Measurements from ENCODE around the gene SULT1C4.

The SULT1C4 gene

GRCh38 chr2:108370080-108370479, 7.7 kb upstream of the SULT1C4 start:
- no peak for DNase-seq (ENCODE audit: low read depth)

- no peak for DNase-seq (ENCODE audit: low read depth)
Observed at GRCh38 chr2:108376774-108377173, 980 bp upstream of the SULT1C4 start.

- DNase-seq (ENCODE audit: low read depth) = no peak
Observed at GRCh38 chr2:108377401-108377800, 353 bp upstream of the SULT1C4 start.

- no peak for DNase-seq (ENCODE audit: low read depth)
Observed at GRCh38 chr2:108378851-108379250, 1.1 kb downstream of the SULT1C4 start.

GRCh38 chr2:108382196-108382595, 4.4 kb downstream of the SULT1C4 start:
- no peak for DNase-seq (ENCODE audit: low read depth)

- no peak for DNase-seq (ENCODE audit: low read depth)
Observed at GRCh38 chr2:108383146-108383830, 5.5 kb downstream of the SULT1C4 start.

- no peak for DNase-seq (ENCODE audit: low read depth)
Observed at GRCh38 chr2:108384662-108385393, 7.1 kb downstream of the SULT1C4 start.

GRCh38 chr2:108385411-108386071, 7.8 kb downstream of the SULT1C4 start:
- DNase-seq (ENCODE audit: low read depth) = no peak

- DNase-seq (ENCODE audit: low read depth) = no peak
Observed at GRCh38 chr2:108388045-108388444, 10.3 kb downstream of the SULT1C4 start.

GRCh38 chr2:108390340-108390739, 12.6 kb downstream of the SULT1C4 start:
- DNase-seq (ENCODE audit: low read depth) = no peak

GRCh38 chr2:108392029-108392428, 14.3 kb downstream of the SULT1C4 start:
- DNase-seq (ENCODE audit: low read depth) = no peak

- DNase-seq (ENCODE audit: low read depth) = no peak
Observed at GRCh38 chr2:108393197-108393596, 15.4 kb downstream of the SULT1C4 start.

- no peak for DNase-seq (ENCODE audit: low read depth)
Observed at GRCh38 chr2:108395155-108395554, 17.4 kb downstream of the SULT1C4 start.

GRCh38 chr2:108396845-108397244, 19.1 kb downstream of the SULT1C4 start:
- DNase-seq (ENCODE audit: low read depth) = no peak

- no peak for DNase-seq (ENCODE audit: low read depth)
Observed at GRCh38 chr2:108399479-108399878, 21.7 kb downstream of the SULT1C4 start.

- no peak for DNase-seq (ENCODE audit: low read depth)
Observed at GRCh38 chr2:108401800-108402199, 24.0 kb downstream of the SULT1C4 start.

GRCh38 chr2:108403494-108403893, 25.7 kb downstream of the SULT1C4 start:
- DNase-seq (ENCODE audit: low read depth) = no peak

GRCh38 chr2:108404784-108405397, 27.1 kb downstream of the SULT1C4 start:
- DNase-seq (ENCODE audit: low read depth) = no peak

GRCh38 chr2:108407864-108408729, 30.3 kb downstream of the SULT1C4 start:
- DNase-seq (ENCODE audit: low read depth) = no peak

- DNase-seq (ENCODE audit: low read depth) = no peak
Observed at GRCh38 chr2:108409768-108410167, 32.0 kb downstream of the SULT1C4 start.

GRCh38 chr2:108412995-108413710, 35.4 kb downstream of the SULT1C4 start:
- no peak for DNase-seq (ENCODE audit: low read depth)
